GM10266 (cell line): ENCODE data around the gene SLC5A6.

ENCODE experiments used
- DNase-seq: peaks from one replicate; pipeline ENCODE4 v3.0.0; 2012; ENCODE audit errors: extremely low spot score
- TF ChIP-seq, protein P1 (sequence below): IDR thresholded peaks from 2 replicates; pipeline ENCODE4 v1.5.1; 2012; ENCODE audit warnings: mild to moderate bottlenecking, low read depth; ENCODE audit not compliant: control insufficient read depth, insufficient read depth; ENCODE audit errors: missing control alignments

The SLC5A6 gene

DNA sequence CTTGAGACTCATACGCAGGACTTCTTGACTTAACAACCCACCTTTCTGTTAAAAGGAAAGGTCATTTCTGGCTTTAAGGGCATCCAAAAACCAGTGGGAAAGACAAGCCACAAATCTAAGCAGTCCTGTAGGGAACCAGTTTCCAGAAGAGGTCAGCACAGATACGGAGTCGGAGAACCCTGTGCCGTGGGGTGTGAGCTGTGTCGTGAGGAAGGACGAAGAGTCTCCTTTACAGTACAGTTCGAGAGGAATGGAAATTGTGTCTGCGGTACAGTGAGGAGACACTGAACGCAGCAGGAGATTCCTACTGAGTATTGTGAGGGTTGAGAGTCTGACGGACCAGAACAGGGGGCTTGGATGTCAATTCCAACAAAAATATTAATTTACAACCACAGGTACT is 33.0 kb upstream of the SLC5A6 start:
- TF ChIP-seq, protein P1, sequence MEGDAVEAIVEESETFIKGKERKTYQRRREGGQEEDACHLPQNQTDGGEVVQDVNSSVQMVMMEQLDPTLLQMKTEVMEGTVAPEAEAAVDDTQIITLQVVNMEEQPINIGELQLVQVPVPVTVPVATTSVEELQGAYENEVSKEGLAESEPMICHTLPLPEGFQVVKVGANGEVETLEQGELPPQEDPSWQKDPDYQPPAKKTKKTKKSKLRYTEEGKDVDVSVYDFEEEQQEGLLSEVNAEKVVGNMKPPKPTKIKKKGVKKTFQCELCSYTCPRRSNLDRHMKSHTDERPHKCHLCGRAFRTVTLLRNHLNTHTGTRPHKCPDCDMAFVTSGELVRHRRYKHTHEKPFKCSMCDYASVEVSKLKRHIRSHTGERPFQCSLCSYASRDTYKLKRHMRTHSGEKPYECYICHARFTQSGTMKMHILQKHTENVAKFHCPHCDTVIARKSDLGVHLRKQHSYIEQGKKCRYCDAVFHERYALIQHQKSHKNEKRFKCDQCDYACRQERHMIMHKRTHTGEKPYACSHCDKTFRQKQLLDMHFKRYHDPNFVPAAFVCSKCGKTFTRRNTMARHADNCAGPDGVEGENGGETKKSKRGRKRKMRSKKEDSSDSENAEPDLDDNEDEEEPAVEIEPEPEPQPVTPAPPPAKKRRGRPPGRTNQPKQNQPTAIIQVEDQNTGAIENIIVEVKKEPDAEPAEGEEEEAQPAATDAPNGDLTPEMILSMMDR: no peak
- no peak for DNase-seq

DNA sequence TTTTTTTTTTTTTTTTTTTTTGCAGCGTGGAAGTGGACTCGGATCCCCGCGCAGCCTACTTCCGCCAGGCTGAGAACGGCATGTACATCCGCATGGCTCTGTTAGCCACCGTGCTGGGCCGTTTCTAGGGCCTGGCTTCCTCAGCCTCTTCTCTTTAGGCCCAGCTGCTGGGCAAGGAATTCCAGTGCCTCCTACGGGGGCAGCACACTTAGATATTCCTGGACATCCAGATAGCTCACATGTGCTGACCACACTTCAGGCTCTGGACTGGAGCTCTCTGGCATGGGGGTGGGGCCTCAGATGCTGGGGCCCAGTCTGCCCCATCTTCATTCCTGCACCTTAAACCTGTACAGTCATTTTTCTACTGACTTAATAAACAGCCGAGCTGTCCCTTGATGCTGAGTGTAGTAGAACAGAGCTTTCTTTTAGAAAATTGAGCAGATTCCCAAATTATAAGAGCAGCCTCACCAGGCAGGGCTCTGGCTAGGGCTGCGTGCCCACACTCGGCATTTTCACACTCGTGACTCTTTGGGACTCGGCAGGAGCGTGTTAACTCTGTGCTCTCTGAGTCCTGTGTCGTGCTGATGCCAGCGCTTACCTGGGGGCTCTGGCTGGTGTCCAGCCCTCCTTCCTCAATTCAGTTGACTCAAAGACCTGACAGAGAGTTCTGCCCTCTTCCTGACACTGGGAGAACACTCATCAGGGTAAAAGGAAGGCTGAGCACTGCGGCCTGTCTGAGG is 31.5 kb upstream of the SLC5A6 start:
- no peak for DNase-seq
- TF ChIP-seq, protein P1: no peak

DNA sequence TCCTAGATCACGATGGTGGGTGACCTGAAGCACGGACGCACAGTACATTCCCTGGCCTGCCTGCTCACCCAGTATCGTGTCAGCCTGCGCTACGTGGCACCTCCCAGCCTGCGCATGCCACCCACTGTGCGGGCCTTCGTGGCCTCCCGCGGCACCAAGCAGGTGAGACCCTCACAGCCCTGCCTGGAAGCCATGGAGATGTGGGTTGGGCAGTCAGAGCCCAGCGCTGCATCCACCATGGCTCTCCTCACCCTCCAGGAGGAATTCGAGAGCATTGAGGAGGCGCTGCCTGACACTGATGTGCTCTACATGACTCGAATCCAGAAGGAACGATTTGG is 30.5 kb upstream of the SLC5A6 start:
- DNase-seq: no peak
- TF ChIP-seq, protein P1: no peak

DNA sequence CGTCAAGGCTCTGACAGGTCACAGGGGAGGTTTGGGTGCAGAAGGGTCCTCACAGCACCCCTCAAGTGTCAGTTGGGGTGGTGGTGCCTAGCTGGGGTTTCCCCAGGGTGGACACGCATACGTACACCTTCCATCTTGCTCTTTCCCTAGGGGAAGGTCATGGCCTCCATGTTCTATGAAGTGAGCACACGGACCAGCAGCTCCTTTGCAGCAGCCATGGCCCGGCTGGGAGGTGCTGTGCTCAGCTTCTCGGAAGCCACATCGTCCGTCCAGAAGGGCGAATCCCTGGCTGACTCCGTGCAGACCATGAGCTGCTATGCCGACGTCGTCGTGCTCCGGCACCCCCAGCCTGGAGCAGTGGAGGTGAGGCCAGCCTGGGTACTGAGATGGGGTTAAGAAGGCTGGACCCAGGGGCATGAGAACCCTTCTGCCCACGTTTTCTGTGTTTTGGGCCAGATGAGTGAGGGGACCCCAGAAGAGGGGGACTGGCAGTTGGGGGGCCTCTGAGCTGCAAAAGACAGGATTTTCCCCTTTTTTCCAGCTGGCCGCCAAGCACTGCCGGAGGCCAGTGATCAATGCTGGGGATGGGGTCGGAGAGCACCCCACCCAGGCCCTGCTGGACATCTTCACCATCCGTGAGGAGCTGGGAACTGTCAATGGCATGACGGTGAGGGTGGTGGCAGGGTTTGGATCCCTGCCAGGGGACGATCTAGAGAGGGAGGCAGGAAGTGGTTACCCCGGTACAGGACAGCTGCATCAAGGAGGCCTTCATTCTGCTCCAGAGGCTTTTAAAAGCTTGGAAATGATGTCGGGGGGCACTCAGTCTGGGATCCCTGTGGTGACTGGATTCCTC is 29.9 kb upstream of the SLC5A6 start:
- no peak for DNase-seq

DNA sequence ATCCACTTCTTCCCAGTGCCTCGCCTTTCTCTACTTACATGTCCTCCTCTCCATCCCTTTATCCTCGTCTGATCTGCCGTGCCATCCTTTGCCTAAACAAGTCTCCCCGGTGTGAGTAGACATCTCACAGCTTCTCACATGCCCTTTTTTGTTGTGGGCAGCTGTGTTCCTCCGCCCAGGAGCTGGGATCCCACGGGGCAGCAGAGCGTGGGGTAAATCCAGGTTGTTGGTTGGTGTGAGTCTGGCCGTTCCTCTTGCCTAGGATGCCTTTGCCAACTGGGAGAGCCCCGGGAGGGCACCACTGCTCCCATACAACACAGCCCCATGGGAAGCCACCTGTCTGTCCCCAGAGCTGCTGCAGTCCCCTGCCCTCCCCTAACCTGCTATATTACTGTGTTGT is 28.3 kb upstream of the SLC5A6 start:
- TF ChIP-seq, protein P1: no peak
- DNase-seq: no peak

More for the DNA sequence above, 29.9 kb upstream of the SLC5A6 start:
- TF ChIP-seq, protein P1: no peak

DNA sequence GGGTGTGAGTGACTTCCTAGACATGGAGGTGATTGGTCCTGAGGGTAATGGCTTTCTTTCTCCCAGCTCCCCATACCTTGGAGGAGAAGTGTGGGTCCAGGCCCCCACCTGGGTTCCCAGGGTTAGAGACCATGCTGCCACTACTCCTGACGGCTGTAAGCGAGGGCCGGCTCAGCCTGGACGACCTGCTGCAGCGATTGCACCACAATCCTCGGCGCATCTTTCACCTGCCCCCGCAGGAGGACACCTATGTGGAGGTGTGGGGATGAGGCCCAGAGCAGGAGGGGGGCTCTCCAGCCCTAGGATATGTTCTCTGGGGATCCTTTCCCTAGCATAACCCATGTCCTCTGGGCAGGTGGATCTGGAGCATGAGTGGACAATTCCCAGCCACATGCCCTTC is 26.9 kb upstream of the SLC5A6 start:
- no peak for DNase-seq
- TF ChIP-seq, protein P1: no peak
